NCI-H1092 treated with DMSO at 0.1 percent for 48 hours (cell line): Measurements from ENCODE around the gene ITPRIPL1.

ENCODE experiments used
- DNase-seq: peaks from one replicate; lab custom pipeline; 2025; lab: John Stamatoyannopoulos, UW

Gene ITPRIPL1

GRCh38 chr2:96354492-96354891 is 29.4 kb downstream of the ITPRIPL1 start:
- no peak for DNase-seq

- DNase-seq, result no peak
Measured at GRCh38 chr2:96356889-96357288, 31.8 kb downstream of the ITPRIPL1 start.

GRCh38 chr2:96359310-96359709 is 34.2 kb downstream of the ITPRIPL1 start:
- no peak for DNase-seq

GRCh38 chr2:96359866-96360265 is 34.7 kb downstream of the ITPRIPL1 start:
- DNase-seq, result no peak

- DNase-seq, result no peak
Measured at GRCh38 chr2:96361751-96362150, 36.6 kb downstream of the ITPRIPL1 start.

- no peak for DNase-seq
Measured at GRCh38 chr2:96369186-96369585, 44.1 kb downstream of the ITPRIPL1 start.

GRCh38 chr2:96374211-96374951 is 49.3 kb downstream of the ITPRIPL1 start:
- peak; percentile 63 for DNase-seq
